Body of pancreas (tissue), 4 donors: ENCODE measurements around the gene CDK1.

Source experiments
- POLR2A ChIP-seq, 3 donors: fragments of 450-650 bp; IDR thresholded peaks; one replicate each; pipeline ENCODE4 v1.6.1; 2016; ENCODE audit warnings: antibody characterized with exemption in 3 of 3, mild to moderate bottlenecking in 2 of 3
- TF ChIP-seq, protein P1 (sequence below), 7 experiments: fragments of 450-650 bp in 4 of 7; fragments of 200-600 bp in 3 of 7; sonication (generic) in 3 of 7; IDR thresholded peaks; one replicate each; pipeline ENCODE4 v1.5.1; 2016 to 2019; ENCODE audit warnings: antibody characterized with exemption in 7 of 7

GRCh38 chr10:60769406-60769805, 8.9 kb upstream of the CDK1 start:
- TF ChIP-seq, protein P1, sequence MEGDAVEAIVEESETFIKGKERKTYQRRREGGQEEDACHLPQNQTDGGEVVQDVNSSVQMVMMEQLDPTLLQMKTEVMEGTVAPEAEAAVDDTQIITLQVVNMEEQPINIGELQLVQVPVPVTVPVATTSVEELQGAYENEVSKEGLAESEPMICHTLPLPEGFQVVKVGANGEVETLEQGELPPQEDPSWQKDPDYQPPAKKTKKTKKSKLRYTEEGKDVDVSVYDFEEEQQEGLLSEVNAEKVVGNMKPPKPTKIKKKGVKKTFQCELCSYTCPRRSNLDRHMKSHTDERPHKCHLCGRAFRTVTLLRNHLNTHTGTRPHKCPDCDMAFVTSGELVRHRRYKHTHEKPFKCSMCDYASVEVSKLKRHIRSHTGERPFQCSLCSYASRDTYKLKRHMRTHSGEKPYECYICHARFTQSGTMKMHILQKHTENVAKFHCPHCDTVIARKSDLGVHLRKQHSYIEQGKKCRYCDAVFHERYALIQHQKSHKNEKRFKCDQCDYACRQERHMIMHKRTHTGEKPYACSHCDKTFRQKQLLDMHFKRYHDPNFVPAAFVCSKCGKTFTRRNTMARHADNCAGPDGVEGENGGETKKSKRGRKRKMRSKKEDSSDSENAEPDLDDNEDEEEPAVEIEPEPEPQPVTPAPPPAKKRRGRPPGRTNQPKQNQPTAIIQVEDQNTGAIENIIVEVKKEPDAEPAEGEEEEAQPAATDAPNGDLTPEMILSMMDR (IDR thresholded peaks at IDR 0.05): no peak
- TF ChIP-seq POLR2A (IDR thresholded peaks at IDR 0.05): no peak
